ENCODE data around the gene TAF4. TPM values are rescaled to one million over a fixed set of nuclear protein-coding genes. Genes with fewer than 3 reads are reported as not detected.

The TAF4 gene
- total and polyA plus RNA-seq, 2 donors from 2014 or later, result 3.7 to 18.4 TPM

- H3K27me3 ChIP-seq (ENCODE audit: control insufficient read depth, insufficient read depth, low read length), result no peaks in the 10 kb centered on the region
- H3K4me3 ChIP-seq (ENCODE audit: low read length in 3 of 3), result no peak overlapping the region
- no peak overlapping the region for H3K9ac ChIP-seq (ENCODE audit: low read length in 3 of 3)
- H3K4me1 ChIP-seq (ENCODE audit: control insufficient read depth in 2 of 3, insufficient read depth in 2 of 3, low read depth in 1 of 3, low read length in 3 of 3), result peaks cover 0 to 9% (median 6%) of the 10 kb centered on the region in 3 donors
- no peak for TF ChIP-seq CTCF (IDR thresholded peaks at IDR 0.05; ENCODE audit: borderline replicate concordance, extremely low read depth, insufficient read depth)
- intact Hi-C loops (cut with DNase I), result no loop called here
- H3K9me3 ChIP-seq (ENCODE audit: control insufficient read depth in 2 of 3, insufficient read depth in 1 of 3, low read length in 3 of 3), result no peaks in the 10 kb centered on the region
- H3K36me3 ChIP-seq (ENCODE audit: control insufficient read depth in 2 of 3, insufficient read depth in 3 of 3, low read length in 3 of 3), result no peaks in the 10 kb centered on the region
- no peak for FAIRE-seq
- no peak overlapping the region for H3K27ac ChIP-seq (ENCODE audit: low read depth in 2 of 2, low read length in 2 of 2)
- peak in 1 of 5 donors; percentile 42 for DNase-seq
Observed at GRCh38 chr20:62032609-62033368, 32.9 kb downstream of the TAF4 start.

GRCh38 chr20:62031462-62032092, 34.1 kb downstream of the TAF4 start:
- H3K9ac ChIP-seq (ENCODE audit: low read length in 3 of 3), result no peak overlapping the region
- intact Hi-C loops (cut with DNase I), result no loop called here
- no peak overlapping the region for H3K4me3 ChIP-seq (ENCODE audit: low read length in 3 of 3)
- no peaks in the 10 kb centered on the region for H3K9me3 ChIP-seq (ENCODE audit: control insufficient read depth in 2 of 3, insufficient read depth in 1 of 3, low read length in 3 of 3)
- H3K27me3 ChIP-seq (ENCODE audit: control insufficient read depth, insufficient read depth, low read length), result no peaks in the 10 kb centered on the region
- H3K36me3 ChIP-seq (ENCODE audit: control insufficient read depth in 2 of 3, insufficient read depth in 3 of 3, low read length in 3 of 3), result no peaks in the 10 kb centered on the region
- DNase-seq (peak in 1 of 5 donors; percentile 43), FAIRE-seq (no peak)
- no peak overlapping the region for H3K27ac ChIP-seq (ENCODE audit: low read depth in 2 of 2, low read length in 2 of 2)
- no peak for TF ChIP-seq CTCF (IDR thresholded peaks at IDR 0.05; ENCODE audit: borderline replicate concordance, extremely low read depth, insufficient read depth)
- peaks cover 0 to 21% (median 17%) of the 10 kb centered on the region in 3 donors for H3K4me1 ChIP-seq (ENCODE audit: control insufficient read depth in 2 of 3, insufficient read depth in 2 of 3, low read depth in 1 of 3, low read length in 3 of 3)

GRCh38 chr20:62030834-62031434, 34.7 kb downstream of the TAF4 start:
- Histone ChIP-seq H3K36me3 (ENCODE audit: control insufficient read depth in 2 of 3, insufficient read depth in 3 of 3, low read length in 3 of 3) (no peaks in the 10 kb centered on the region), H3K4me3 (ENCODE audit: low read length in 3 of 3) (no peak overlapping the region), H3K27ac (ENCODE audit: low read depth in 2 of 2, low read length in 2 of 2) (no peak overlapping the region), H3K27me3 (ENCODE audit: control insufficient read depth, insufficient read depth, low read length) (no peaks in the 10 kb centered on the region), H3K9me3 (ENCODE audit: control insufficient read depth in 2 of 3, insufficient read depth in 1 of 3, low read length in 3 of 3) (no peaks in the 10 kb centered on the region), H3K4me1 (ENCODE audit: control insufficient read depth in 2 of 3, insufficient read depth in 2 of 3, low read depth in 1 of 3, low read length in 3 of 3) (peaks cover 0 to 27% (median 23%) of the 10 kb centered on the region in 3 donors), H3K9ac (ENCODE audit: low read length in 3 of 3) (no peak overlapping the region)
- intact Hi-C loops (cut with DNase I), result no loop called here
- DNase-seq, result peak in 1 of 5 donors; percentile 56
- no peak for TF ChIP-seq CTCF (IDR thresholded peaks at IDR 0.05; ENCODE audit: borderline replicate concordance, extremely low read depth, insufficient read depth)
- FAIRE-seq, result no peak

Measured in kidney (tissue), 14 donors.